ENCODE data around the gene PTPRG.

PTPRG gene

DNA sequence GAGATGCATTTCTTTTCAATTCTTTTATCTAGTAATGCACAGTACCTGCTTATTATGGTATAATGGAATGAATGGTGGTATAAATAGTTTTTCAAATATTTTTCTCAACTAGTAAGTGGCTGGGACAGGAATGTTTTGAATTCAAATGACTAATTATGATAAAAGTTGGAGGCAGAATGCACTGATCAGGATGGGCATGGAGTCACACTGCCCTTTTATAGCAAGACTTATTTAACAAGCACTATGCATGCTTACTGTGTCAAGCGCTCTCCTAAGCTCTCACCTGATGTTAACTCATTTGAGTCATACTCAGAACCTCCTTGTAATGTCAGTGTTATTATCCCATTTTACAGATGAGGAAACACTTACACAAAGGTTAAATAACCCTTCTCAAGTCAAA, 590.2 kb downstream of the PTPRG start:
- no peak overlapping the region for H3K4me3 ChIP-seq (ENCODE audit: low read length)
- no peaks in the 10 kb centered on the region for H3K27me3 ChIP-seq (ENCODE audit: insufficient read depth, low read length)
- no peaks in the 10 kb centered on the region for H3K36me3 ChIP-seq (ENCODE audit: insufficient read depth, low read depth, low read length)
- no peaks in the 10 kb centered on the region for H3K4me1 ChIP-seq (ENCODE audit: insufficient read depth, low read length)
- H3K9me3 ChIP-seq (ENCODE audit: insufficient read depth, low read depth, low read length): no peaks in the 10 kb centered on the region
- H3K9ac ChIP-seq (ENCODE audit: low read depth, low read length): no peak overlapping the region
- H3K27ac ChIP-seq (ENCODE audit: low read length): no peak overlapping the region

DNA sequence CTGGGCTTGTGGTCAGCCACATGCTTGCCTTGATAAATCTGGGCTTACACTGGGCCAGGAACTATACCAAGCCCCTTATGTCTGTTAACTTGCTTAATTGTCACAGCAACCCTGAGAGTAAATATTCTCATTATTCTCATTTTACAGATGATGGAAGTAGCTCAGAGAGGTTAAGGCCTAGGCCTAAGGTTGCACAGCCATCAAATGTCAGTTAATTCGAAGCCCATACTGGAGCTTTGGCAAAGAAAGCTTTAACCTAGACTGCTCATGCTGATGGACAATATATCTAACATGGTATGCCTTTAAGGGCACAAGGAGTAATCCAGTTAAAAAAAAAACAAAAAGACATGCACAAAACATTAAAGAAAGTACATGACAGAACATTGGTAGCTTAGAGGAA, 591.9 kb downstream of the PTPRG start:
- Histone ChIP-seq H3K27ac (ENCODE audit: low read length) (no peak overlapping the region), H3K4me3 (ENCODE audit: low read length) (no peak overlapping the region)

DNA sequence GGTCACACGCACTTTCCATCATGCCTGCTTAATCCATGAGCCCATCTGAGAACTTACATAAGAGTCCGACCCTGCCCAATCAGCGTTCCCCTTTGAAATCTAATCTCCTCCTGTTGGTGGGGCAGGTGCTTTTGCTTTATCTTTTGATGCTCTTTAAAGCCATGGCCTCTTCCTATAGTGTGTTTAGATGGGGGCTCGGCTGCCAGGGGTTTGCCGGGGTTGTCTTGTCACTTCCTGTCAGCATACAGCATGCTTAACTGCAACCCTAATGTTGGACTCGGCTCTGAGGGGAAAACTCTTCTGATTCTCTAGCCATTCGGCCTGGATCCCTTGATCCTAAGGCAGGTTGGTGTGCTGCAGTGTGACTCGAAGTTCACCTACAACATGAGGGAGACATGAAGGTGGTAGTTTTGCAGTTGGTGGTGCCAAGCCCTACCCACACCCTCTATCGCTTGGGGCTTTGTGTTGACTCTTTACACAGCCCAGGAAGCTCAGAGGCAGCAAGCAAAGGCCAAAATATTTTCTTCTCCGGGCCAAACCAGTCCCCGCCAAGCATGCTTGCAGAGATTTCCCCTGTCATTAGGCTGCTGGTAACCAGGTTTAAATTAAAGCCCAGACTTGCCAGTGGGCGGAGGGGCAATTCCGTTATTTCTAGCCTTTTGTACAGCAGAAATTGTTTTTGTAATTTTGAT, 593.2 kb downstream of the PTPRG start:
- H3K9ac ChIP-seq (ENCODE audit: low read depth, low read length): no peak overlapping the region
- H3K4me3 ChIP-seq (ENCODE audit: low read length): no peak overlapping the region
- H3K27me3 ChIP-seq (ENCODE audit: insufficient read depth, low read length): no peaks in the 10 kb centered on the region
- peaks cover 12% of the 10 kb centered on the region; the same call in 1 of the 2 replicates for H3K36me3 ChIP-seq (ENCODE audit: insufficient read depth, low read depth, low read length)
- H3K9me3 ChIP-seq (ENCODE audit: insufficient read depth, low read depth, low read length): no peaks in the 10 kb centered on the region
- no peaks in the 10 kb centered on the region for H3K4me1 ChIP-seq (ENCODE audit: insufficient read depth, low read length)
- no peak overlapping the region for H3K27ac ChIP-seq (ENCODE audit: low read length)

More for the DNA sequence above, 591.9 kb downstream of the PTPRG start:
- H3K27me3 ChIP-seq (ENCODE audit: insufficient read depth, low read length): no peaks in the 10 kb centered on the region
- H3K4me1 ChIP-seq (ENCODE audit: insufficient read depth, low read length): no peaks in the 10 kb centered on the region
- no peaks in the 10 kb centered on the region for H3K9me3 ChIP-seq (ENCODE audit: insufficient read depth, low read depth, low read length)
- H3K9ac ChIP-seq (ENCODE audit: low read depth, low read length): no peak overlapping the region
- H3K36me3 ChIP-seq (ENCODE audit: insufficient read depth, low read depth, low read length): peaks cover 12% of the 10 kb centered on the region; the same call in 1 of the 2 replicates

- peaks cover 12% of the 10 kb centered on the region; the same call in 1 of the 2 replicates for H3K36me3 ChIP-seq (ENCODE audit: insufficient read depth, low read depth, low read length)
- no peaks in the 10 kb centered on the region for H3K9me3 ChIP-seq (ENCODE audit: insufficient read depth, low read depth, low read length)
- H3K4me1 ChIP-seq (ENCODE audit: insufficient read depth, low read length): no peaks in the 10 kb centered on the region
- no peak overlapping the region for H3K9ac ChIP-seq (ENCODE audit: low read depth, low read length)
- H3K27me3 ChIP-seq (ENCODE audit: insufficient read depth, low read length): no peaks in the 10 kb centered on the region
- H3K27ac ChIP-seq (ENCODE audit: low read length): no peak overlapping the region
- no peak overlapping the region for H3K4me3 ChIP-seq (ENCODE audit: low read length)
These were observed 597.8 kb downstream of the PTPRG start for GRCh38 chr3:62159056-62159708.

DNA sequence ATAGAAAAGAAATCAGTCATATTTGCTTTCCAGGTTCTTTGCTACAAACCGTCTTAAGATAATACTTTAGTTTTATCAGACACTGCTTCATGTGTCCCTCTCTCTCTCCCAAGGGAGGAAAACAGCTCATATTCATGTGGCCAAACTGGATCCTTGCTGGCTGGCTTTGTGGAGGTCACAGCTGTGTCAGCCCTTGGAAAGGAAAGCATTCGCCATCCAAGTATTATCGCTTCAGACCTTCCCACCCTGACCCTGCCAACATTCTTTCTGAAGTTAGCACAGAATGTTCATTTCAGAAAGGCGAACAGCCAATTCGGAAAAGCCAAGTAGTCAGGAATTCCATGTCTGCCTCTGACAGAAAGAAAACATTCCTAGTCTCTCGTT, 598.3 kb downstream of the PTPRG start:
- peaks cover 12% of the 10 kb centered on the region; the same call in 1 of the 2 replicates for H3K36me3 ChIP-seq (ENCODE audit: insufficient read depth, low read depth, low read length)
- H3K9me3 ChIP-seq (ENCODE audit: insufficient read depth, low read depth, low read length): no peaks in the 10 kb centered on the region
- no peaks in the 10 kb centered on the region for H3K4me1 ChIP-seq (ENCODE audit: insufficient read depth, low read length)
- no peak overlapping the region for H3K9ac ChIP-seq (ENCODE audit: low read depth, low read length)
- H3K27ac ChIP-seq (ENCODE audit: low read length): no peak overlapping the region
- no peaks in the 10 kb centered on the region for H3K27me3 ChIP-seq (ENCODE audit: insufficient read depth, low read length)
- no peak overlapping the region for H3K4me3 ChIP-seq (ENCODE audit: low read length)

DNA sequence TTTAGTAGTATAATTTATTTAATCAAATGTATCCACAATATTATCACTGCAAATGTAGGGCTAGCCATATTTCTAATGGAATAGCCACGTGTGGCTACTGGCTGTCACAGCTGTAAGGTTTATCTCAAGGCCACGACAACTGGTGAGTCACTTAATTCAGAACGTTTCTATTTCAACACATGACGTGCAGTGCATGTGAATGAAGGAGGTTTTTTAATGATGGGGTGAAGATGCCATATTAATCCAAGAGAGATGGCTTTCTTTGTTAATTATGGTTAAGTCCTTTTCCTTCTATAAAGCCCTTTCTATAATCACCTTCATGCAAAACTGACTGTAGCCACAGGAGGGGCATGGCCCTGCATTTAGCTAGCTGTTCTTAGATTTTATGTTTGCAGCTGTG, 600.0 kb downstream of the PTPRG start:
- Histone ChIP-seq H3K4me1 (ENCODE audit: insufficient read depth, low read length) (peaks cover 4% of the 10 kb centered on the region; the same call in 1 of the 2 replicates), H3K36me3 (ENCODE audit: insufficient read depth, low read depth, low read length) (peaks cover 12% of the 10 kb centered on the region; the same call in 1 of the 2 replicates), H3K27me3 (ENCODE audit: insufficient read depth, low read length) (no peaks in the 10 kb centered on the region), H3K9ac (ENCODE audit: low read depth, low read length) (no peak overlapping the region), H3K4me3 (ENCODE audit: low read length) (no peak overlapping the region), H3K27ac (ENCODE audit: low read length) (no peak overlapping the region), H3K9me3 (ENCODE audit: insufficient read depth, low read depth, low read length) (no peaks in the 10 kb centered on the region)

- H3K27ac ChIP-seq (ENCODE audit: low read length): no peak overlapping the region
- peaks cover 7% of the 10 kb centered on the region for H3K4me1 ChIP-seq (ENCODE audit: insufficient read depth, low read length)
- no peak overlapping the region for H3K9ac ChIP-seq (ENCODE audit: low read depth, low read length)
- no peak overlapping the region for H3K4me3 ChIP-seq (ENCODE audit: low read length)
- no peaks in the 10 kb centered on the region for H3K9me3 ChIP-seq (ENCODE audit: insufficient read depth, low read depth, low read length)
- no peaks in the 10 kb centered on the region for H3K27me3 ChIP-seq (ENCODE audit: insufficient read depth, low read length)
- H3K36me3 ChIP-seq (ENCODE audit: insufficient read depth, low read depth, low read length): peaks cover 8% of the 10 kb centered on the region; the same call in 1 of the 2 replicates
These were observed 602.8 kb downstream of the PTPRG start for GRCh38 chr3:62164196-62164595.

DNA sequence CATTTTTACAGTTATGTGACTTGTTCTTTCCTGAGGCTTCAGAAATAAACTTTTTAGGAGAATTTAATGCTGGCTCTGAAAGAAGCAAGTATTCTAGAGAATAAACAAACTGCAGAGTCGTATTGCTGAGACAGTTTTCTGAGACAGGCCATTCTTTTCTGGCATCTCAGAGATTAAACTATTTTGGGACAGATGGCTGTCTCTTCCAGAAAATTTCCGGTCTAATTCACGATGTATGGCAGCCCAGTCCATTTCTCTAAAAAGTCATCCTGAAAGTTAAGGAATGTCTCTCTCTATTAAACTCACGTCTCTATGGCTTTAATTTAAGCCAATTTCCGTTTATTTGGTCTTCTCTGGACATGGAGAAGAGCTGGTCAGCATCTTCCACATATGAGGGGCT, 603.4 kb downstream of the PTPRG start:
- H3K4me3 ChIP-seq (ENCODE audit: low read length): no peak overlapping the region
- no peaks in the 10 kb centered on the region for H3K9me3 ChIP-seq (ENCODE audit: insufficient read depth, low read depth, low read length)
- no peak overlapping the region for H3K27ac ChIP-seq (ENCODE audit: low read length)

DNA sequence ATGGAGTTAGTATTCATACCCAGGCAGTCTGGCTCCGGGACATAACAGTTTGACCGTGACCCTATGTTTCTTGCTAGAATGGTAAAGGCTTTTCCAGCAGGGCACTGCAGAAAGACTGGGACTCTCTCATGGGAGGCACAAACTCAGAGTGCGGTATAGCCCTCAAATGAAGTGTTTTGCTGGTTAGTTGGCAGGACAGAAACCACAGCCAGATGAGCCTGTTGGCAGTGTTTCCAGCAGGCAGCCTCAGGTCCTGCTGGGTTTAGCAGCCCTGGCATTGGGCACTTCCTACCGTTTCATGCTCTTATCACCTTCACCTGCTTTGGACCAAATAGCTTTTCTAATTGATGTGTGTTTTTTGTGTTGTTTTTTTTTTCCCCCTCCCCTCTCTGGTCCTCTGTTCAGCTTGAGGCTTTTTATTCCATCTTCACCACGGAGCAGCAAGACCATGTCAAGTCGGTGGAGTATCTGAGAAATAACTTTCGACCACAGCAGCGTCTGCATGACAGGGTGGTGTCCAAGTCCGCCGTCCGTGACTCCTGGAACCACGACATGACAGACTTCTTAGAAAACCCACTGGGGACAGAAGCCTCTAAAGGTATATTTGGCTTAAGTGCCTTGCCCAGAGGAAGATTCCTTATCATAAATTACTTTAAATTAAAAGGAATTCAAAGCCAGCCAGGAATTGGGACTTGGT, 606.3 kb downstream of the PTPRG start:
- peaks cover 19% of the 10 kb centered on the region for H3K4me1 ChIP-seq (ENCODE audit: insufficient read depth, low read length)
- no peaks in the 10 kb centered on the region for H3K9me3 ChIP-seq (ENCODE audit: insufficient read depth, low read depth, low read length)
- no peak overlapping the region for H3K4me3 ChIP-seq (ENCODE audit: low read length)
- no peak overlapping the region for H3K9ac ChIP-seq (ENCODE audit: low read depth, low read length)
- no peak overlapping the region for H3K27ac ChIP-seq (ENCODE audit: low read length)
- peaks cover 15% of the 10 kb centered on the region; the same call in 1 of the 2 replicates for H3K36me3 ChIP-seq (ENCODE audit: insufficient read depth, low read depth, low read length)
- H3K27me3 ChIP-seq (ENCODE audit: insufficient read depth, low read length): no peaks in the 10 kb centered on the region

More for the DNA sequence above, 603.4 kb downstream of the PTPRG start:
- Histone ChIP-seq H3K36me3 (ENCODE audit: insufficient read depth, low read depth, low read length) (peaks cover 8% of the 10 kb centered on the region; the same call in 1 of the 2 replicates), H3K9ac (ENCODE audit: low read depth, low read length) (no peak overlapping the region), H3K4me1 (ENCODE audit: insufficient read depth, low read length) (peaks cover 12% of the 10 kb centered on the region), H3K27me3 (ENCODE audit: insufficient read depth, low read length) (no peaks in the 10 kb centered on the region)

- Histone ChIP-seq H3K4me3 (ENCODE audit: low read length) (no peak overlapping the region), H3K27ac (ENCODE audit: low read length) (no peak overlapping the region), H3K4me1 (ENCODE audit: insufficient read depth, low read length) (peaks cover 19% of the 10 kb centered on the region), H3K9ac (ENCODE audit: low read depth, low read length) (no peak overlapping the region), H3K36me3 (ENCODE audit: insufficient read depth, low read depth, low read length) (peaks cover 15% of the 10 kb centered on the region; the same call in 1 of the 2 replicates), H3K27me3 (ENCODE audit: insufficient read depth, low read length) (no peaks in the 10 kb centered on the region), H3K9me3 (ENCODE audit: insufficient read depth, low read depth, low read length) (no peaks in the 10 kb centered on the region)
These were observed 607.0 kb downstream of the PTPRG start for GRCh38 chr3:62168356-62168755.

GRCh38 chr3:62169906-62170660, 608.7 kb downstream of the PTPRG start:
- no peak overlapping the region for H3K9ac ChIP-seq (ENCODE audit: low read depth, low read length)
- H3K9me3 ChIP-seq (ENCODE audit: insufficient read depth, low read depth, low read length): no peaks in the 10 kb centered on the region
- no peaks in the 10 kb centered on the region for H3K27me3 ChIP-seq (ENCODE audit: insufficient read depth, low read length)
- peaks cover 19% of the 10 kb centered on the region; the same call in 1 of the 2 replicates for H3K36me3 ChIP-seq (ENCODE audit: insufficient read depth, low read depth, low read length)
- peaks cover 19% of the 10 kb centered on the region for H3K4me1 ChIP-seq (ENCODE audit: insufficient read depth, low read length)
- H3K4me3 ChIP-seq (ENCODE audit: low read length): no peak overlapping the region
- H3K27ac ChIP-seq (ENCODE audit: low read length): no peak overlapping the region

Measured in iPS-20b (cell line).